GM18519 (cell line): Measurements from ENCODE around the gene SMARCE1.

Experiments
- ATAC-seq: cut with Tn5 transposase; IDR thresholded peaks from one replicate; pipeline ENCODE4 v1.9.1; 2021; ENCODE audit warnings: mild to moderate bottlenecking, moderate library complexity; ENCODE audit not compliant: unreplicated experiment, low FRiP score

The SMARCE1 gene

DNA sequence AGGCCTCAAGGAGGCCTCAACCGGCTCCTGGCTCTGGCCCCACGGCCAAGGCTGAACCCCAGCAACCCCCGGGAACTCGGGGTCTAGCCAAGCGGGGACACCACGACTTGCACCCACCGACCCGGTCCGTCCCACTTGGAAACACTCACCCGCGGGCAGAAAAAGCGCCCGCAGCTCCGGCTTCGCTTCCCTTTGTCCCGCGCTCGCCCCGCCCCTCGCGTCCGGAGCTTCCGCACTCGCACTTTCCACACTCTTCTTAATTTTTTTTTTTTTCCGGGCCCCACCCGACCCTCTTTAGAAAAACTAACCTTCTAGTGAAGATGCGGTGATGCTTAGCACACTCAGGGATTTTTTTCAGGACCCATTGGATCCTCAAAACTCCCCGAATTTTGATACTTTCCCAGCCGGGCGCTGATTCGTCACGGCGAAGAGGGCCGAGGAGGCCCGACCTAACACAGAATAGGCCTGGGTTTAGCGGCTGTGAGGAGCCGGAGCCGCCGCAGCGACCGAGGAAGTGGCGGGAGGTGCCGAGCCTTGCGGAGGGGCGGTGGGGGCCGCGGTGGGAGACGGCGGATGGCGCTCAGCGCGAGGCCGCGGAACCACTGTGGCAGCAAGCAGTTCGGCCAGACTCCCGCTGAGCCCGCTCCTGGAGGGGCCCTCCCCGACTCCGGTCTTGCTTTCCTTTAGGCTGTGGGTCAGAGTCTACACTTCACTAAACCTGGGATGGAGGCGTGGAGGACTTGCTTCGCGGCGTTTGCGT is at the start of gene SMARCE1:
Gene SMARCE1, minus strand, starts transcription at position 195 of the 760 bp plus-strand sequence. CDS start 2,016 bp downstream, outside the sequence.
- no peak for ATAC-seq

DNA sequence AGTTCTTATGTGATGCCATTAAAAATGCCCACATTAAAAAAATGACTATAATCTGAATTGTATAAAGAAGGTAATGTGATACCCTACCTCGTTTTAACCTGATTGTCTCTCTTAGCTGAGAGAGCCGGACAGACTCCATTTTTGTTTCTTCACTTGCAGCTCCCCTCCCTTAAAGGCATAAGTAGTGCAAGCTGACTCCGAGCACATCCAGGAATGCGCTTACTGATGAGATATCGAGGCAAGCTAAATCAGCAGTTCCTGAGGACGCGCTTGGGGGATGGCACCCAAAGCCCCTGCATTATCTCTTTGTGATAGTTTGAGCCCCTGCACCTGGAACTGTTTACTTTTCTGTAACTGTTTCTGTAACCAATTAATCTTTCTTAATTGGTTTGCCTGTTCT is 49.7 kb upstream of the SMARCE1 start:
- no peak for ATAC-seq

DNA sequence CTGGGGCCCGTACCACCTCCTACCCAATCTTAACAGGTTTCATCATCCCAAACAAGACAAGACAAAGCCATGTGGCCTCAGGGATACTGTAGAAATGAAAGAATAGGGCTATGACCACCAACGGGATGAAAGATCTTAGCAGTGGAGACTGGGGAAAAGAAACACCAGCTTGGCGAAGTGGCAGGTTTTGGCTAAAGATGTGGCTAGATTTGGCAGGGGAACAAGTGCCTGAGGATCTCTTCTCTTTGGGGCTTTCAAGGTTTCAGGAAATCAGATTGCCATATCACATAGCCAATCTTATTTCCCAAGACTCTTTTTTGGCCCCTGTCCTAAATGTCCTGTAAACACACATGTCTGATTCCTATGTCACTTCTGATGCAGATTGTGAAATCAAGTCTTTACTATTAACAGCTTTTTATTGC is 49.0 kb upstream of the SMARCE1 start:
- no peak for ATAC-seq

DNA sequence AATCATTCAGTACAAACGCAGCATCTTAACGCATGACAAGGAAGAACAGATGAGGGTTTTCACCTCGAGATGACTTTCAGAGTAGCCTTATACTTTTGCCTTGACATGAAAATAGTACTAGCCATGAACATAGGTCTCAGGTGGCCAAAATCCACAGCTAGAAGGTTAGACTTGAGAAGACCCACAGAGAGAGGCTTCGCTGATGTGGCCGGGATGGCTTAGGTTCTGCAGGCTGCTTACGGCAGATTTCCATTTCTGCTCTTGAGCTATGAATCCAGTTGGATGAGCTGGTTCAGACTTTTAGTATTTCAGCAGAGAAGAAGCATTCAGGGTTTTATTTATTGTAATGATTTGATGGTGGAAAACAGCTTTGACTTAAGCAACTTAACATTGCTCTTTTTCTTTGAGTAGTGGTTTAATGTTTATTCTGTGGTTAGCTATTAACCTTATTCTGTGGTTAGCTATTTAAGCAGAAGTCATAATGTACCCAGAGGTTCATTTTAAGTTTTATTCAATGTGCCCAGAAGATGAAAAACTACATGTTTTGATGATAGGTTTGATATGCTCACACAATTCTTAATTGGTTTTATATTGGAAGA is 48.4 kb upstream of the SMARCE1 start:
- ATAC-seq, result no peak

DNA sequence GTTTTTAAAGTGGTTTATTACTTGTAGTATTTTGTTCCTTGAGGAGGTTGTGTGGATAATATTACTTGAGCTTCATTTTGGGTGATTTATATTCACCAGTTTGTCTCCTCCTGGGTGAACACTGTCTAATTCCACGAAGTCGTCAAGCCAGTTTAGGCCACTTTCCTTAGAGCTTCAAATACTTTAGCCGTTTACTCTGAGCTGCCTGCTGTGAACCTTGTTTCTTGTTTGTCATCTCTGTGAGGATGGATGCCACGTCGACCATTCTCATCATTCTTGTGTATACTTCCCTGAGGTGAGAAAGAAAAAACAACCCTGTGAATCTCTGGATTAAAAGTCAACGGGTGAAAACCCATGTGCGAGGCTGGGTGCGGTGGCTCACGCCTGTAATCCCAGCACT is 47.0 kb upstream of the SMARCE1 start:
- ATAC-seq, result no peak

DNA sequence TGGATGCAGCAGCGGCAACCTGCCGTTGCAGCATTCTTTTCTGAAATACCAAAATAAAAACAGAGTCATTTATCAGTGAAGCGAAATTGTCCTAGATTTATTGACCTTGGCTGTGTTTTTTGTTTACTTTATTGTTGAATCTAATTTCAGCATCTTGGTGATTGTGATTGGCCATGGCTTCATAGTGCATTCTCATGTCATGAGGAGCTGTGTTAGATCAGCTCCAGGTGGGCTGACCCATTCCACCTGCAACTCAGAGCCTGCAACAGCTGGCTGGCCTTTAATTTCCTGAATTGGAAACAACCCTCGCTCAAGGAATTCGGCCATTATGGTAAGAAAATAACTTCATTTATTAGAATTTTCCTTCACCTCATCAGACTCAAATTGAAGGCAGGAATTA is 39.5 kb upstream of the SMARCE1 start:
- ATAC-seq, result no peak

DNA sequence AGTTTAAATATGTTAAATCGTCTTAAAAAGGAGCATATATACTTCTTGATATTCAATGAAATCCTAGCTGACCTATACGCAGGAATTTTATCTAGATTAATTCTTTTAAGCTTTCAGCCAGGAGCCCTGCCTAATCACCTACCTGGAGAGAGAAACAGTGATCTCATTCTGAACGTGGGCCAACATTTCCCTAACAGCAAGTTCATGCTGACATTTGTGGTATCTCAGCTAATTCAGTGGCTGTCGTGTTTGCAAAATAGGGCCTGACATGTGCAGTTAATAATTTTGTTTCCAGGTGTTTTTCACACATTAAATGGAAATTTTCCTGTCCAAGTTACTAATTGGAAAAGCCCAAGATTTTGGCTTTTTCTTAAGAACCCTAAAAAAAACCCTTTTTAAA is 38.6 kb upstream of the SMARCE1 start:
- ATAC-seq, result no peak

DNA sequence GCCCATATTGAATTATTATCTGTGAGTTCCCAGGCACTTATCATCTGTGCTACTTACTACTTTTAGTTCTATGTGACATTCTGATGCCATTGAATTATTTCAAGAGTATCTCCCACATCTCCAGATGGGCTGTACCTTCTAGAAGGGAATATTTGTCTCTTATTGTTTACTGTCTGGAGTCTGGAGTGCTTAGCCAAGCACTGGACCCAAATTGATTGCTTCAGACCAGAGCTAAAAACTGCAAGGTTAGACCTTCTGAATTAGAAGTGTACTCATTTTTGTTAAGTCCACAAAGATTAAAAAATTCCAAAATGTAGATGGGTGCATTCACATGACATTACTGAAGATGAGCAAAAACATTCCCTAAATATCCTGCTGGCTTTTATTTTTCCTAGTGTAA is 33.4 kb upstream of the SMARCE1 start:
- no peak for ATAC-seq

DNA sequence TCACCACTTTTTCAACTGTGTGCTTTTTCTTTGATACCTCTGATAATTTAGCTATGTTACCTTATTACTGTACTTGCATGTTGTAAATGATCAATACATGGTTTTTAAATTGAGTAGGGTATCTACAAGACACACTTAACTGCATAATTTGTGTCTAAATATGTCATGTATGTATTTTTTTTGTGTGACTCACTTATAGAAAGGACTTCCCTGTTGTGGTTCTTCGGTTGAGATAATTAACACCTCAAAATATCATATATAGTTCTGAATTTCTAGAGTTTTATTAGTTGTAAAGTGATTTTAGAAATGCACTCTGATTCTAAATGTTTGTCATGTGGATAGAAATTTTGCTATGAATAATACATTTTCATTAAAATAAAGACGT is 31.9 kb upstream of the SMARCE1 start:
- no peak for ATAC-seq

DNA sequence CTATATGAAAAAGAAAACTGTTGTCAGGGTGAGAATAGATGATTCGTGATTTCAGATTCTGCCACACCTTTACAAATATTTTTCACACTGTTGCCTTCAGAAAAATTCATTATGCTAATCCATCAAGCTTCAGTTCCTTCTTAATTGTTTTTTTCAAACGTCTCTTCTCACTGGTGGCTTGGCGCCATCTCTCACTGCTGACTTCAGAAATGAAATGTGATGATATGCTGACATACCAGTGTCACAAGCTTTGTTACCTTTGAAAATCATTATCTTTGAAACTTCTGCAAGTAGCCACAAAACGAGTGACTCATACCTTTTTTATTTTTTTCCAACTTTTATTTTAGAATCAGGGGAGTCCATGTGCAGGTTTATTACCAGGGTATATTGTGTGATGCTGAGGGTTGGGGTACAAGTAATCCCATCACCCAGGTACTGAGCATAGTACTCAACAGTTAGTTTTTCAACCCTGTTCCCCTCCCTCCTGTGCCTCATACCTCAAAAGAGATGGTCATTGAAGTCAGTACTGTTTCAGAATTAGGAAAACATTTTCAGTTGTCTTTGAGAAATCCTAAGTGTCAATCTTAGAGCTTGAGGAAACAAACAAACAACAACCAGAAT is 31.4 kb upstream of the SMARCE1 start:
- ATAC-seq, result no peak

DNA sequence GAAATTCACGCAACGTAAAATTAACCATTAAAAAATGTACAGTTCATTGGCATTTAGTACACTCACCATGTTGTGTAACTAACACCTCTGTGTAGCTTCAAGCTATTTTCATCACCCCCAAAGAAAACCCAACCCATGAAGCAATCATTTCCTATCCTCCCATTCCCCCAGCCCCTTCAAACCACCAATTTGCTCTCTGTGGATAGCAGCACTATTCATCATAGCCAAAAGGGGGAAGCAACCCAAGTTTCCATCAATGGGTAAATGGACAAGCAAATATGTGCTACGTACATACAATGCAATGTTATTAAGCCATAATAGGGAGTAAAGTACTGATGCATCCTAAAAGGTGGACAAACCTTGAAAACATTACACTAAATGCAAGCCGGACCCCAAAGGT is 28.3 kb upstream of the SMARCE1 start:
- no peak for ATAC-seq

DNA sequence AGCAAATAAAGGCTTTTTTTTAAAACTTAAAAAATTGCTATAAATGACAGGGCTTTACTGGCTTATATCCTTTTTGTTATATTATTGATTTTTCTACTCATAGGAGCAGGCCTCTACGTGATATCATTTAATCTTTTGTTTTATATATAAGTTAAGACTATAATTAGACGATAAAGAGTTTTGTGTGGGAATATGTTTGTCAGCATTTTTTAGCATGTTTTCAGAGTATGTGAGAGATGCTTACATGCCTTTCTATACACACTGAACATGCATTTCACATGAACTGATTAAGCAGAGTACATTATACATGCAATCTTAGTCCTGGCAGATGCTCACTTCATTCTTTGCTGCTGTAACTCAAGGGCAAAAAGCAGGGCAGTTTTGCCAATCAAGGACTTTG is 25.0 kb upstream of the SMARCE1 start:
- no peak for ATAC-seq

DNA sequence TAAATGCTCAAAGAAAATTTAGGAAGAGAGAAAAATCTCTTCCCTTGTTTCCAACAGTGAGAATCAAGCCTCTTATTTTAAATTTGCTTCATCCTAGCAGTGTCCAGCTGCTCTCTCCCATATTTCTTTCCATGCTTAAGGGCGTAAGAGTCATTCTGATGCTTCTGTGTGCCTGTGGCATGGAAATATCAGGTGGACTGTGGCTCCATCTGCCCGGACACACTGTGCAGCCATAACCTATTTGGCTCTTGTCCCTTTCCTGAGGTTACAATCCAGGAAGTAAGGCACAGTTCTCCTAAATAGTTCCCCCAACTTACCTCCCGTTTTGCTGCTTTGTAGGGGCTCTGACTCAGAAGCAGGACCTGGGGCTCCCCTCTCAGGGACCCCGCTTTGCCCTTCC is 23.7 kb upstream of the SMARCE1 start:
- ATAC-seq, result no peak

DNA sequence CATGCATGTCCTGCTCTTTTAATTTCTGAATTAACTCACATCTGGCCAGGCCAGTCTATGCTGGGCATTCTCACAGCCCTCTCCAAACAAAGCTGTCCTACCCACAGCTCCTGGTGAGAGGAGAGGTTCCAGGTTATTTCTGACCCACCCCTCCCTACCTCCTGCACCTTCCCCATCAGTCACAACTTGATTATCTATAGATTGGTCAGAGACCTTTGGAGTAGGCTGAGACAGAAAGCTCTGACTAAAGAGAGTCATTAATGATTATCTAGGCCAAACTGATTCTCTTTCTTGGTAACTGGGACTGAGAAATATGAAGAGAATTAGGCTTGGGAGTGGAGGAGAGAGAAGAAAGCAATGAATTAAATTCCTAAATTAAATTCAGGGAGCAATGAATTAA is 18.7 kb upstream of the SMARCE1 start:
- ATAC-seq, result no peak

DNA sequence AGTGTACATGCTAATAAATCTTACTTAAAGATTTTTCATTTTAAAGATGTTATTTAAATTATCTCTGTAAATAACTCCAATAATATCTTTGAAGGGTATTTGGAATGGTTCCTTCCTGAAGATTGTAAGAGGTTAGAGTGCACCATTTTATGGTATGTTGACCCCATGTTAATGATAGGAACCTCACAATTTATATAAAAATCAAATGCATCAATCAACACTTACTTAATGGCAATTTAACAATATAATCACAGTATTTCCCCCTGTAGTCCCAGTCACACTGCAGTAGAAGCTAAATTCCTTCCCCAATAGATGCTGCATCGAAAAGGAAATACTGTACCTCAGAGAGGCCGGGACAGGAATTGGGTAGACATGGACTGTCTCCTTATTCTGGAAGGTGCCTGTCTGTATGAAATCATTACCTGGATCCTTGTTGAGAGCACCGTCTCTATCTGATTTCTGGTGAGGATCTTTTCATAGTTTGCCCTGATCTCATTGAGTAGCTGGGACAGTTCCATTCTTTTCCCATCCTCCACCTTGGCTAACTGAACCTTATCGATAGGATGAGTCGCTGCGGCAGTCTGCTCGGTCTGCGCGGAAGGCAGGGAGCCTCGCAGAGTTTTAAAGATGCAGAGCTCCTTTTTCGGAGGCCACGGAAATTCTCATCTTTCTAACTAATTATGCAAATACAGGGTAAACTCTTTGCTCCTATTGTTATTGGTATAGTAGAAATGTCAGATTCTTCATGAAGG is 17.1 kb upstream of the SMARCE1 start, which contains the start of gene KRT222:
Gene KRT222, minus strand, starts transcription at position 596 of the 752 bp plus-strand sequence. Its CDS starts 78 bp downstream, at position 518.
- no peak for ATAC-seq

DNA sequence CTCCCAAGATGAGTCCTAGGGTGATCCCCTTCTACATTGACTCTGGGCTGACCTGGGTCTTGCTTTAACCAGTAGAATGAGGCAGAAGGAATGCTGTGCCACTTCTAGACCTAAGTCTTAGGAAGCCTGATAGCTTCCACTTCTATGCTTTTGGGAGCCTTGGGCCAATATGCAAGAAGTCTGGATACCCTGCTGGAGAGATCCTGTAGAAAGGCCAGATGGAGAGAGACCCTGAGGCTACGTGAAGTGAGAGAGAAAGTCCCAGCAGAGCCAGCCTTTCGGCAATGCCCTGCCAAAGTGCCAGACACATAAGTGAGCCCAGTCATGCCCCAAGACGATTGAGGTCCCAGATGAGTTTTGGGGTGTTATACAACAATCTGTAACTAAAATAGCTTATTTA is 15.6 kb upstream of the SMARCE1 start:
- ATAC-seq, result no peak

DNA sequence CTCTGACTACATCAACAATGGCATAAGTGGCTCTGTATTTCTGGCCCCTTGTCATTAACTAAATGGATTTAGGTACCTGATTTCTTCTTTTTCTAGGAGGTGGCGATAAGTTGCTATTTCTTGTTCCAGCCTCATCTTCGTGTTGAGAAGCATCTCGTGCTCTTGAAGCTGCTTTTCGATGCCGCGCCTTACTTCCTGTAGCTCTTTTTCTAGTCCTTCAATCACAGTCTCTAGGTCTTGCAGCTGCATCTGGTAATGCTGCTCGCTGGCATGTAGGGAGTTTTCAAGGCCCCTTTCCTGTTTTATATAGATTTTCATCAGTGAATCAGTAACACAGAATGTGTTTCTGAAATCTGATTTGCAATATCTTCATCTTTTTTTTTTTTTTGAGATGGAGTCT is 12.3 kb upstream of the SMARCE1 start:
- no peak for ATAC-seq

DNA sequence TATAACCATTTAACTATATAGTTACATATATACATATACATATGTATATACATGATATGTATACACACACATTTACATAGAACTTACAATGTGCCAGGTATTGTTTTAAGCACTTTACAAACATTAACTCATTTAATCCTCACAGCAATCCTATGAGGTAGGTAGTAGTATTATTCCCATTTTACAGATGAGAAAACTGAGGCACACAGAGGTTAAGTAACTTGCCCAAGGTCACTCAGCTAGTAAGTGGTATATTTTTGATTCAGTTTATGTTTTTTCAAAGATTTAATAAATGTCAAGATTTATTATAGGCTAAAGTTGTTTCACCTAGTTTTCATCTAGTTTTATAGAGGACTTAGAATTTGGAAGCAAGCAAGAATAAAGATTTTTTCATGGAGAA is 10.8 kb upstream of the SMARCE1 start:
- no peak for ATAC-seq

DNA sequence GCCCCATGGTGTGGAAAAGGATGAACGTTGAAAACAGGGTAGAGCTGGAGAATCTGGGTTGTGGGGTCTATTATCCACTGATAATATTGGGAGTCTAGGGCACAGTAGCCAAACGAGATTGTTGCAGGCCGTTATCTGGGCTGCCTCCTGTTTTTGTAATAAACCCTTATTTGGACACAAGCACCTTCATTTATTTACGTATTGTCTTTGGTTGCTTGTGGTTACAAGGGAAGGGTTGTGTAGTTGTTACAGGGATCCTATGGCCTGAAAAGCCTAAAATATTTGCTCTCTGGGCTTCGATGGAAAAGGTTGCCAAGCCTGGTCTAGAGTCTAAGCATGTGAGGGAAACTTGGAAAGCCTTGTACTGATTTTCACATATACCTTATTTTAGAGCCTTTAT is 4.3 kb upstream of the SMARCE1 start:
- ATAC-seq, result no peak

DNA sequence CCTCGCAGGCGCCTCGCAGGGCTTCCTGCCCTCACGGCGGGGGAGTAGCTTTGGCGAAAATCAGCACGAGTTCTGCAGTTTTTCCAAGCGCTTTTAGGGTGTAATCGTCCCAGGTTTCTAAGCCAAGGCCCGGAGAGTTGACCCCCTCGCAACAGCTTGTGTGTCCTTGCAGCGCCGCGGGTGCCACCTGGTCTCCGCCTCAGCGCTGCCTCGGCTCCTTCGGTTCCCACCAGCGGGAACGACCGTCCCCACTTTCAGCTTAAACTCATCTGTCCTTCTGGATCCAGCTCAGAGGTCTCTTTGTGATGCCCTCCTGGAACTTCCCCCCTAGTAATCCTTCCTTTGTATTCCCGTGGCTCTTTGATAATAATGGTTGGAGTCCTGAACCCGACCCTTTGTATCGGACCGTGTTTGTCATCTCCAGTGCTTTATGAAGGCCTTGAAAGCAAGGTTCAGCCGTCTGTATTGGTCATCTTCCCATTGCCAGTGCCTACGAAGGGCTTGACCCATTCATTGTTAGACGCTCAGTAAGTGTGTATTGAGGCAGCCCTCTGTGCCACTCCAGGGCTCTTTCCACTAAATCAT is 858 bp upstream of the SMARCE1 start:
- ATAC-seq, result no peak
